Measurements from ENCODE around the gene MAP4K4.

DNA sequence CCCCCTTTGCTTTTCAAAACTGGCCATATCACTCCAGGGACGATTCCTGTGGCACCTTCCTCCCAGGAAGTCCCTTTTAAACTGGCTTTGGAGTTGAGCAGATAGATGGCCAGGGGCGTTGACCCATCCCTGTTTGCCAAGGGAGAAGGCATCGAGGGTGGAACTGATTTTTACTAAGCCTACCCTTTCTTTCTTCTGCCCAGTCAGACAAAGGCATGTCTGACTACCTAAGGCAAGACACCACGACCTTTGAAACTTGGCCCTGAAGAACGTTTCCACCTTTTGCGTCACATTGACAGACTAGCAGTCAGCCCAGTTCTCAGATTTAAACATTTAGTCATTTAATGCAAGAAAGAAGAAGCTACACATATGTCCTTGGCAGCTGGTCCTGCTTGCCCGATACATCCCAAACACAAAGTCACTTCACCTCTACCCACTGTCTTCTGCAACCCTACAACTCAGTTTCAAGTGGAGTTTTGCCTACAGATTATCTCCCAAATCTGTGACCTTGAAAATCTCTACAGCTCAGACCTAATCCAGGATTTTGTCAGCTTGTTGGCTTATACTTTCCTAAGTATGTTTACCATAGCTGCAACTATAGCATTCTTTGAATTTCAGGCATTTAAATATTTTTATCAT lies 192.1 kb downstream of the MAP4K4 start:
- TF ChIP-seq POLR2A (IDR thresholded peaks at IDR 0.05): no peak
- TF ChIP-seq, protein P1, sequence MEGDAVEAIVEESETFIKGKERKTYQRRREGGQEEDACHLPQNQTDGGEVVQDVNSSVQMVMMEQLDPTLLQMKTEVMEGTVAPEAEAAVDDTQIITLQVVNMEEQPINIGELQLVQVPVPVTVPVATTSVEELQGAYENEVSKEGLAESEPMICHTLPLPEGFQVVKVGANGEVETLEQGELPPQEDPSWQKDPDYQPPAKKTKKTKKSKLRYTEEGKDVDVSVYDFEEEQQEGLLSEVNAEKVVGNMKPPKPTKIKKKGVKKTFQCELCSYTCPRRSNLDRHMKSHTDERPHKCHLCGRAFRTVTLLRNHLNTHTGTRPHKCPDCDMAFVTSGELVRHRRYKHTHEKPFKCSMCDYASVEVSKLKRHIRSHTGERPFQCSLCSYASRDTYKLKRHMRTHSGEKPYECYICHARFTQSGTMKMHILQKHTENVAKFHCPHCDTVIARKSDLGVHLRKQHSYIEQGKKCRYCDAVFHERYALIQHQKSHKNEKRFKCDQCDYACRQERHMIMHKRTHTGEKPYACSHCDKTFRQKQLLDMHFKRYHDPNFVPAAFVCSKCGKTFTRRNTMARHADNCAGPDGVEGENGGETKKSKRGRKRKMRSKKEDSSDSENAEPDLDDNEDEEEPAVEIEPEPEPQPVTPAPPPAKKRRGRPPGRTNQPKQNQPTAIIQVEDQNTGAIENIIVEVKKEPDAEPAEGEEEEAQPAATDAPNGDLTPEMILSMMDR (IDR thresholded peaks at IDR 0.05): no peak

Measured in adrenal gland (tissue), 5 donors.